WTC11 (cell line): ENCODE data around the gene ACTRT3. TPM values are rescaled to one million over a fixed set of nuclear protein-coding genes. Genes with fewer than 3 reads are reported as not detected.
A peak's percentile ranks its signal among the peaks of the same experiment; 100 is the strongest.

Source experiments
- ATAC-seq: fragments of 200-7000 bp; cut with Tn5 transposase; 2 replicates; pipeline ENCODE4 v1.10.0; 2021; ENCODE audit warnings: mild to moderate bottlenecking, moderate library complexity
- CTCF ChIA-PET: fragments of 300-600 bp; sonication (Branson Sonifier 250); formaldehyde crosslinking; loops from one replicate; lab custom pipeline; 2021; ENCODE audit warnings: antibody characterized with exemption; lab: Charles Lee
- POLR2A ChIA-PET: fragments of 350-600 bp; sonication (Branson Sonifier 250); formaldehyde crosslinking; loops from one replicate; lab custom pipeline; 2021; ENCODE audit warnings: antibody characterized with exemption; lab: Charles Lee
- DNase-seq: peaks from one replicate; pipeline ENCODE4 v3.0.0; 2021; ENCODE audit warnings: low spot score
- H3K27ac Mint-ChIP-seq: 2 replicates; pipeline ENCODE4 v1.8.0; 2021; ENCODE audit warnings: mixed read lengths
- H3K27me3 Mint-ChIP-seq: 2 replicates; pipeline ENCODE4 v1.8.0; 2021; ENCODE audit warnings: low read depth, mild to moderate bottlenecking, moderate library complexity, mixed read lengths
- H3K36me3 Mint-ChIP-seq: 2 replicates; pipeline ENCODE4 v1.8.0; 2021; ENCODE audit warnings: mixed read lengths
- H3K4me1 Mint-ChIP-seq: 2 replicates; pipeline ENCODE4 v1.8.0; 2022; ENCODE audit warnings: mixed read lengths
- H3K4me3 Mint-ChIP-seq: 2 replicates; pipeline ENCODE4 v1.8.0; 2021; ENCODE audit warnings: mild to moderate bottlenecking, moderate library complexity, mixed read lengths
- H3K9me3 Mint-ChIP-seq: 2 replicates; pipeline ENCODE4 v1.8.0; 2021; ENCODE audit warnings: mixed read lengths
- CBFB ChIP-seq: sonication (generic); formaldehyde crosslinking; IDR thresholded peaks from 2 replicates; pipeline ENCODE4 v1.8.1; 2022; ENCODE audit warnings: mild to moderate bottlenecking, low read depth, missing genetic modification reagents
- CTCF ChIP-seq: fragments of 200-600 bp; IDR thresholded peaks from 2 replicates; pipeline ENCODE4 v1.8.0; 2022; ENCODE audit warnings: antibody characterized with exemption
- ERG ChIP-seq: fragments of 250-450 bp; sonication (Bioruptor Pico); IDR thresholded peaks from 2 replicates; pipeline ENCODE4 v1.8.0; 2021; ENCODE audit warnings: mild to moderate bottlenecking
- ETV6 ChIP-seq: sonication (generic); formaldehyde crosslinking; IDR thresholded peaks from 2 replicates; pipeline ENCODE4 v1.8.1; 2022; ENCODE audit warnings: mild to moderate bottlenecking, missing genetic modification reagents
- JAZF1 ChIP-seq: fragments of 250-450 bp; sonication (Bioruptor Pico); IDR thresholded peaks from 2 replicates; pipeline ENCODE4 v1.9.0; 2021; ENCODE audit warnings: moderate library complexity, mild to moderate bottlenecking, inconsistent platforms
- MXD4 ChIP-seq: fragments of 250-450 bp; sonication (Bioruptor Pico); IDR thresholded peaks from 2 replicates; pipeline ENCODE4 v1.8.0; 2021; ENCODE audit warnings: mild to moderate bottlenecking, moderate library complexity, borderline replicate concordance
- NFATC4 ChIP-seq: fragments of 250-450 bp; sonication (Bioruptor Pico); IDR thresholded peaks from 2 replicates; pipeline ENCODE4 v1.9.0; 2021; ENCODE audit warnings: mild to moderate bottlenecking
- NFYB ChIP-seq: sonication (generic); formaldehyde crosslinking; conservative IDR thresholded peaks from 2 replicates; pipeline ENCODE4 v1.8.0; 2022; ENCODE audit warnings: low read depth, missing genetic modification reagents
- OVOL2 ChIP-seq: fragments of 250-450 bp; sonication (Bioruptor Pico); IDR thresholded peaks from 2 replicates; pipeline ENCODE4 v1.9.0; 2021; ENCODE audit warnings: mild to moderate bottlenecking, borderline replicate concordance
- PRRX2 ChIP-seq: fragments of 250-450 bp; sonication (Bioruptor Pico); IDR thresholded peaks from 2 replicates; pipeline ENCODE4 v1.8.0; 2021; ENCODE audit warnings: mild to moderate bottlenecking
- RORB ChIP-seq: fragments of 250-450 bp; sonication (Bioruptor Pico); IDR thresholded peaks from 2 replicates; pipeline ENCODE4 v1.9.0; 2021; ENCODE audit warnings: mild to moderate bottlenecking
- SP1 ChIP-seq: sonication (generic); formaldehyde crosslinking; conservative IDR thresholded peaks from 2 replicates; pipeline ENCODE4 v1.8.1; 2022; ENCODE audit warnings: missing genetic modification reagents
- TEAD4 ChIP-seq: sonication (generic); formaldehyde crosslinking; IDR thresholded peaks from 2 replicates; pipeline ENCODE4 v1.8.0; 2022; ENCODE audit warnings: mild to moderate bottlenecking, missing genetic modification reagents
- TP53 ChIP-seq: sonication (generic); formaldehyde crosslinking; IDR thresholded peaks from 2 replicates; pipeline ENCODE4 v1.8.1; 2023; ENCODE audit warnings: mild to moderate bottlenecking, missing genetic modification reagents
- ZNF317 ChIP-seq: sonication (generic); formaldehyde crosslinking; IDR thresholded peaks from 2 replicates; pipeline ENCODE4 v1.8.1; 2023; ENCODE audit warnings: low read depth, mild to moderate bottlenecking, moderate library complexity, missing genetic modification reagents, borderline replicate concordance
- ZNF416 ChIP-seq: fragments of 250-450 bp; sonication (Bioruptor Pico); IDR thresholded peaks from 2 replicates; pipeline ENCODE4 v1.9.0; 2021; ENCODE audit warnings: mild to moderate bottlenecking, inconsistent platforms
- ZNF512 ChIP-seq: sonication (generic); formaldehyde crosslinking; IDR thresholded peaks from 2 replicates; pipeline ENCODE4 v1.8.1; 2022; ENCODE audit warnings: missing genetic modification reagents, borderline replicate concordance
- total RNA-seq: library from RNA; stranded (reverse); gene quantifications from 3 replicates; pipeline ENCODE4 v1.2.3, GENCODE V29; 2021
- TF ChIP-seq, protein P1 (sequence below): sonication (generic); formaldehyde crosslinking; IDR thresholded peaks from 2 replicates; pipeline ENCODE4 v1.8.1; 2023; ENCODE audit warnings: mild to moderate bottlenecking, missing genetic modification reagents, moderate library complexity
- TF ChIP-seq, protein P2 (sequence below): fragments of 250-450 bp; sonication (Bioruptor Pico); IDR thresholded peaks from 2 replicates; pipeline ENCODE4 v1.9.0; 2021; ENCODE audit warnings: mild to moderate bottlenecking
- TF ChIP-seq, protein P3 (sequence below): fragments of 250-450 bp; sonication (Bioruptor Pico); IDR thresholded peaks from 2 replicates; pipeline ENCODE4 v1.9.0; 2021; ENCODE audit warnings: mild to moderate bottlenecking
- TF ChIP-seq, protein P4 (sequence below): sonication (generic); formaldehyde crosslinking; IDR thresholded peaks from 2 replicates; pipeline ENCODE4 v1.8.0; 2023; ENCODE audit warnings: missing genetic modification reagents, mild to moderate bottlenecking, borderline replicate concordance

The ACTRT3 gene
- total RNA-seq, 1 experiment from 2014 or later: 2.3 TPM

- peak; percentile 84 for ATAC-seq
- Mint-ChIP-seq H3K27ac (peak within 1 kb of the TSS; percentile 98), H3K4me3 (peak within 1 kb of the TSS; percentile 91), H3K9me3 (peaks cover 11% of the 10 kb centered on the region), H3K36me3 (peaks cover 3% of the 10 kb centered on the region; the same call in 1 of the 2 replicates), H3K27me3 (no peaks in the 10 kb centered on the region), H3K4me1 (peaks cover 12% of the 10 kb centered on the region)
- ChIA-PET CTCF (no interaction called here), POLR2A (interaction anchor here (1.6 kb wide), 1 partner anchor 8 kb away, joined by 5 read pairs; the partner anchor contains the start of gene MYNN)
- DNase-seq: peak; percentile 88
- no peak for TF ChIP-seq ZNF512 (CRISPR knock-in tag)
- TF ChIP-seq, protein P1, sequence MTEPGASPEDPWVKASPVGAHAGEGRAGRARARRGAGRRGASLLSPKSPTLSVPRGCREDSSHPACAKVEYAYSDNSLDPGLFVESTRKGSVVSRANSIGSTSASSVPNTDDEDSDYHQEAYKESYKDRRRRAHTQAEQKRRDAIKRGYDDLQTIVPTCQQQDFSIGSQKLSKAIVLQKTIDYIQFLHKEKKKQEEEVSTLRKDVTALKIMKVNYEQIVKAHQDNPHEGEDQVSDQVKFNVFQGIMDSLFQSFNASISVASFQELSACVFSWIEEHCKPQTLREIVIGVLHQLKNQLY (CRISPR knock-in tag): no peak
- peak; percentile 99 for TF ChIP-seq ETV6
- TF ChIP-seq MXD4 (CRISPR knock-in tag): no peak
- TF ChIP-seq TP53 (CRISPR knock-in tag): no peak
- TF ChIP-seq CBFB (CRISPR knock-in tag): no peak
- peak; percentile 30; the same call in 1 of the 2 replicates for TF ChIP-seq SP1
- TF ChIP-seq OVOL2: peak; percentile 89; the same call in 1 of the 2 replicates
- TF ChIP-seq, protein P2, sequence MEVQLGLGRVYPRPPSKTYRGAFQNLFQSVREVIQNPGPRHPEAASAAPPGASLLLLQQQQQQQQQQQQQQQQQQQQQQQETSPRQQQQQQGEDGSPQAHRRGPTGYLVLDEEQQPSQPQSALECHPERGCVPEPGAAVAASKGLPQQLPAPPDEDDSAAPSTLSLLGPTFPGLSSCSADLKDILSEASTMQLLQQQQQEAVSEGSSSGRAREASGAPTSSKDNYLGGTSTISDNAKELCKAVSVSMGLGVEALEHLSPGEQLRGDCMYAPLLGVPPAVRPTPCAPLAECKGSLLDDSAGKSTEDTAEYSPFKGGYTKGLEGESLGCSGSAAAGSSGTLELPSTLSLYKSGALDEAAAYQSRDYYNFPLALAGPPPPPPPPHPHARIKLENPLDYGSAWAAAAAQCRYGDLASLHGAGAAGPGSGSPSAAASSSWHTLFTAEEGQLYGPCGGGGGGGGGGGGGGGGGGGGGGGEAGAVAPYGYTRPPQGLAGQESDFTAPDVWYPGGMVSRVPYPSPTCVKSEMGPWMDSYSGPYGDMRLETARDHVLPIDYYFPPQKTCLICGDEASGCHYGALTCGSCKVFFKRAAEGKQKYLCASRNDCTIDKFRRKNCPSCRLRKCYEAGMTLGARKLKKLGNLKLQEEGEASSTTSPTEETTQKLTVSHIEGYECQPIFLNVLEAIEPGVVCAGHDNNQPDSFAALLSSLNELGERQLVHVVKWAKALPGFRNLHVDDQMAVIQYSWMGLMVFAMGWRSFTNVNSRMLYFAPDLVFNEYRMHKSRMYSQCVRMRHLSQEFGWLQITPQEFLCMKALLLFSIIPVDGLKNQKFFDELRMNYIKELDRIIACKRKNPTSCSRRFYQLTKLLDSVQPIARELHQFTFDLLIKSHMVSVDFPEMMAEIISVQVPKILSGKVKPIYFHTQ: peak; percentile 86; the same call in 1 of the 2 replicates
- TF ChIP-seq TEAD4 (CRISPR knock-in tag): no peak
- peak; percentile 52; the same call in 1 of the 2 replicates for TF ChIP-seq NFYB (CRISPR knock-in tag)
- peak; percentile 95 for TF ChIP-seq ZNF416
- TF ChIP-seq RORB: no peak
- TF ChIP-seq ERG (CRISPR knock-in tag): peak; percentile 87
- peak; percentile 86 for TF ChIP-seq PRRX2 (CRISPR knock-in tag)
- TF ChIP-seq, protein P3, sequence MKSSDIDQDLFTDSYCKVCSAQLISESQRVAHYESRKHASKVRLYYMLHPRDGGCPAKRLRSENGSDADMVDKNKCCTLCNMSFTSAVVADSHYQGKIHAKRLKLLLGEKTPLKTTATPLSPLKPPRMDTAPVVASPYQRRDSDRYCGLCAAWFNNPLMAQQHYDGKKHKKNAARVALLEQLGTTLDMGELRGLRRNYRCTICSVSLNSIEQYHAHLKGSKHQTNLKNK (CRISPR knock-in tag): peak; percentile 70; the same call in 1 of the 2 replicates
- no peak for TF ChIP-seq JAZF1
- peak; percentile 89 for TF ChIP-seq NFATC4
- TF ChIP-seq CTCF: no peak
- 0 out of 2 replicates have a peak, but pooled peaks have one; percentile 4 for TF ChIP-seq ZNF317 (CRISPR knock-in tag)
- TF ChIP-seq, protein P4, sequence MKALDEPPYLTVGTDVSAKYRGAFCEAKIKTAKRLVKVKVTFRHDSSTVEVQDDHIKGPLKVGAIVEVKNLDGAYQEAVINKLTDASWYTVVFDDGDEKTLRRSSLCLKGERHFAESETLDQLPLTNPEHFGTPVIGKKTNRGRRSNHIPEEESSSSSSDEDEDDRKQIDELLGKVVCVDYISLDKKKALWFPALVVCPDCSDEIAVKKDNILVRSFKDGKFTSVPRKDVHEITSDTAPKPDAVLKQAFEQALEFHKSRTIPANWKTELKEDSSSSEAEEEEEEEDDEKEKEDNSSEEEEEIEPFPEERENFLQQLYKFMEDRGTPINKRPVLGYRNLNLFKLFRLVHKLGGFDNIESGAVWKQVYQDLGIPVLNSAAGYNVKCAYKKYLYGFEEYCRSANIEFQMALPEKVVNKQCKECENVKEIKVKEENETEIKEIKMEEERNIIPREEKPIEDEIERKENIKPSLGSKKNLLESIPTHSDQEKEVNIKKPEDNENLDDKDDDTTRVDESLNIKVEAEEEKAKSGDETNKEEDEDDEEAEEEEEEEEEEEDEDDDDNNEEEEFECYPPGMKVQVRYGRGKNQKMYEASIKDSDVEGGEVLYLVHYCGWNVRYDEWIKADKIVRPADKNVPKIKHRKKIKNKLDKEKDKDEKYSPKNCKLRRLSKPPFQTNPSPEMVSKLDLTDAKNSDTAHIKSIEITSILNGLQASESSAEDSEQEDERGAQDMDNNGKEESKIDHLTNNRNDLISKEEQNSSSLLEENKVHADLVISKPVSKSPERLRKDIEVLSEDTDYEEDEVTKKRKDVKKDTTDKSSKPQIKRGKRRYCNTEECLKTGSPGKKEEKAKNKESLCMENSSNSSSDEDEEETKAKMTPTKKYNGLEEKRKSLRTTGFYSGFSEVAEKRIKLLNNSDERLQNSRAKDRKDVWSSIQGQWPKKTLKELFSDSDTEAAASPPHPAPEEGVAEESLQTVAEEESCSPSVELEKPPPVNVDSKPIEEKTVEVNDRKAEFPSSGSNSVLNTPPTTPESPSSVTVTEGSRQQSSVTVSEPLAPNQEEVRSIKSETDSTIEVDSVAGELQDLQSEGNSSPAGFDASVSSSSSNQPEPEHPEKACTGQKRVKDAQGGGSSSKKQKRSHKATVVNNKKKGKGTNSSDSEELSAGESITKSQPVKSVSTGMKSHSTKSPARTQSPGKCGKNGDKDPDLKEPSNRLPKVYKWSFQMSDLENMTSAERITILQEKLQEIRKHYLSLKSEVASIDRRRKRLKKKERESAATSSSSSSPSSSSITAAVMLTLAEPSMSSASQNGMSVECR (CRISPR knock-in tag): no peak; the same call in 1 of the 2 replicates
Measured at GRCh38 chr3:169764882-169765612, 4.3 kb downstream of the ACTRT3 start, which contains the start of gene TERC. TERC (minus strand) TSS chr3:169765060.
